Loucy (cell line): ENCODE results near the gene CHRM1.

Experiments
- H2AFZ ChIP-seq: fragments of 200-600 bp; sonication (generic); 2 replicates; pipeline ENCODE4 v1.6.0; 2016; ENCODE audit warnings: antibody characterized with exemption, mild to moderate bottlenecking, low read length, moderate library complexity
- H3F3A ChIP-seq: fragments of 200-600 bp; 2 replicates; pipeline ENCODE4 v1.6.0; 2016; ENCODE audit warnings: antibody characterized with exemption, low read depth, mild to moderate bottlenecking
- H3K27me3 ChIP-seq: fragments of 200-600 bp; sonication (generic); 2 replicates; pipeline ENCODE4 v1.6.1; 2014; ENCODE audit warnings: low read length, mild to moderate bottlenecking; ENCODE audit not compliant: insufficient read depth, poor library complexity, severe bottlenecking
- H3K36me3 ChIP-seq: fragments of 200-600 bp; sonication (generic); 2 replicates; pipeline ENCODE4 v1.6.1; 2016; ENCODE audit warnings: low read length; ENCODE audit not compliant: insufficient read depth
- H3K4me1 ChIP-seq: fragments of 200-600 bp; sonication (generic); 2 replicates; pipeline ENCODE4 v1.5.1; 2014; ENCODE audit warnings: low read length, mild to moderate bottlenecking; ENCODE audit not compliant: insufficient read depth, poor library complexity, severe bottlenecking
- H3K4me2 ChIP-seq: fragments of 200-600 bp; sonication (generic); 2 replicates; pipeline ENCODE4 v1.6.0; 2014; ENCODE audit warnings: antibody characterized with exemption, low read length, low read depth, mild to moderate bottlenecking; ENCODE audit not compliant: poor library complexity, severe bottlenecking
- H3K4me3 ChIP-seq: fragments of 200-600 bp; sonication (generic); 2 replicates; pipeline ENCODE4 v1.5.1; 2014; ENCODE audit warnings: low read length, mild to moderate bottlenecking, mixed read lengths; ENCODE audit not compliant: poor library complexity, severe bottlenecking
- H3K79me2 ChIP-seq: fragments of 200-600 bp; sonication (generic); 2 replicates; pipeline ENCODE4 v1.6.1; 2014; ENCODE audit warnings: low read length; ENCODE audit not compliant: insufficient read depth
- H3K9ac ChIP-seq: fragments of 200-600 bp; sonication (generic); 2 replicates; pipeline ENCODE4 v1.6.0; 2014; ENCODE audit warnings: mild to moderate bottlenecking, low read depth, low read length, moderate library complexity; ENCODE audit not compliant: poor library complexity, severe bottlenecking
- H3K9me2 ChIP-seq: fragments of 200-600 bp; sonication (generic); replicated peaks from 2 replicates; pipeline ENCODE4 v1.6.1; 2016; ENCODE audit warnings: low read depth, low read length, mixed read lengths
- H3K9me3 ChIP-seq: fragments of 200-600 bp; sonication (generic); 2 replicates; pipeline ENCODE4 v1.6.1; 2014; ENCODE audit warnings: mild to moderate bottlenecking, antibody characterized with exemption, low read length, low read depth; ENCODE audit not compliant: insufficient read depth
- H4K20me1 ChIP-seq: fragments of 200-600 bp; sonication (generic); 2 replicates; pipeline ENCODE4 v1.6.0; 2014; ENCODE audit warnings: antibody characterized with exemption, low read length, mild to moderate bottlenecking; ENCODE audit not compliant: insufficient read depth, poor library complexity, severe bottlenecking
- EZH2phosphoT487 ChIP-seq: fragments of 200-600 bp; IDR thresholded peaks from 2 replicates; pipeline ENCODE4 v1.6.1; 2018; ENCODE audit warnings: antibody characterized with exemption, mild to moderate bottlenecking, moderate library complexity, borderline replicate concordance
- TF ChIP-seq, protein P1 (sequence below): fragments of 200-600 bp; sonication (generic); conservative IDR thresholded peaks from 2 replicates; pipeline ENCODE4 v1.5.1; 2014; ENCODE audit warnings: mild to moderate bottlenecking, antibody characterized with exemption, low read length

Gene CHRM1

DNA sequence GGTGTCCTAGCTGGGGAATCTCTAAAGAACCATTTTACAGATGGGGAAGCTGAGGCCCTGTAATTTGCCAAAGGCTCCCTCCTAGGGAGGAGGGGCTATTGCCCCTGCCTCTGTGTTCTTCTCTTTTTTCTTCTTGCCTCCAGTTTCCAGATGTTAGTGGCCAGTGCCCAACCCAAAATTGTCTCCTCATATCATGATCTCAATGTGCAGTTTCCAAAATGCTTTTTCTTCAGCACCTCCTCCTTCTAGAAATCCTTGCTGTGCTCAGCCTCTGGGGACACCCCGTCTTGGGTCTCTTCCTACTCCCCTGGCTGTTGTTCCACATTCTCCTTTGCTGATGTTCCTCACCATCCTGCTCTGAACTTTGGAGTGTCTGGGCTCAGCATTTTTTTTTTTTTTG, 9.5 kb upstream of the CHRM1 start:
- H3F3A ChIP-seq: no peaks in the 10 kb centered on the region
- H3K27me3 ChIP-seq: no peaks in the 10 kb centered on the region
- H3K4me3 ChIP-seq: no peak overlapping the region
- H3K36me3 ChIP-seq: no peaks in the 10 kb centered on the region
- H3K9me3 ChIP-seq: no peaks in the 10 kb centered on the region
- no peak for TF ChIP-seq EZH2phosphoT487
- TF ChIP-seq, protein P1, sequence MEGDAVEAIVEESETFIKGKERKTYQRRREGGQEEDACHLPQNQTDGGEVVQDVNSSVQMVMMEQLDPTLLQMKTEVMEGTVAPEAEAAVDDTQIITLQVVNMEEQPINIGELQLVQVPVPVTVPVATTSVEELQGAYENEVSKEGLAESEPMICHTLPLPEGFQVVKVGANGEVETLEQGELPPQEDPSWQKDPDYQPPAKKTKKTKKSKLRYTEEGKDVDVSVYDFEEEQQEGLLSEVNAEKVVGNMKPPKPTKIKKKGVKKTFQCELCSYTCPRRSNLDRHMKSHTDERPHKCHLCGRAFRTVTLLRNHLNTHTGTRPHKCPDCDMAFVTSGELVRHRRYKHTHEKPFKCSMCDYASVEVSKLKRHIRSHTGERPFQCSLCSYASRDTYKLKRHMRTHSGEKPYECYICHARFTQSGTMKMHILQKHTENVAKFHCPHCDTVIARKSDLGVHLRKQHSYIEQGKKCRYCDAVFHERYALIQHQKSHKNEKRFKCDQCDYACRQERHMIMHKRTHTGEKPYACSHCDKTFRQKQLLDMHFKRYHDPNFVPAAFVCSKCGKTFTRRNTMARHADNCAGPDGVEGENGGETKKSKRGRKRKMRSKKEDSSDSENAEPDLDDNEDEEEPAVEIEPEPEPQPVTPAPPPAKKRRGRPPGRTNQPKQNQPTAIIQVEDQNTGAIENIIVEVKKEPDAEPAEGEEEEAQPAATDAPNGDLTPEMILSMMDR: no peak
- no peaks in the 10 kb centered on the region for H3K79me2 ChIP-seq
- no peak overlapping the region for H3K4me2 ChIP-seq
- H3K9ac ChIP-seq: no peak overlapping the region
- no peaks in the 10 kb centered on the region for H4K20me1 ChIP-seq
- H3K4me1 ChIP-seq: no peaks in the 10 kb centered on the region
- no peaks in the 10 kb centered on the region for H3K9me2 ChIP-seq
- H2AFZ ChIP-seq: no peak overlapping the region

DNA sequence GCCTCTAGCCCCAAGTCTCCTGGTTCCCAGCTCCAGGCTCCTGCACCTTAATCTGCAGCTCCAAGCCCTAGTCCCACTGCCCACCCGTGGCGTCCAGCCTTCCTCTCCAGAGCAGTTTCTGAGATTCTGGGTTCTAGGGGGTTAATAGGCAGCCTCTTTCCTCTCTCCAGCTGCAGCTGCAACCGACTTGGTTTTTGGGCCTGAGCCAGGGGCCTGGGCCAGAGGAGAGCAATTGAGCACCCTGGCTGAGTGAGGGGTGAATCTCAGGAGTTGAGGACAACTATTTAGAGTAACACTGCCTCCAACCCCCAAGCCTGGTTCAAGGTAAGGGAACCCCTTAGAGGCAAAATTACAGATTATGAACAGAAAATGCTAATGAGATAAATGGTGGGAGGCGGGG, 9.0 kb upstream of the CHRM1 start:
- Histone ChIP-seq H3K4me1 (no peaks in the 10 kb centered on the region), H3K27me3 (no peaks in the 10 kb centered on the region), H3K4me3 (no peak overlapping the region), H3K36me3 (no peaks in the 10 kb centered on the region), H3K9me3 (no peaks in the 10 kb centered on the region), H3K4me2 (no peak overlapping the region), H2AFZ (no peak overlapping the region), H3K79me2 (no peaks in the 10 kb centered on the region), H3K9me2 (no peaks in the 10 kb centered on the region), H3K9ac (no peak overlapping the region), H4K20me1 (no peaks in the 10 kb centered on the region), H3F3A (no peaks in the 10 kb centered on the region)
- TF ChIP-seq EZH2phosphoT487: no peak
- TF ChIP-seq, protein P1: no peak

DNA sequence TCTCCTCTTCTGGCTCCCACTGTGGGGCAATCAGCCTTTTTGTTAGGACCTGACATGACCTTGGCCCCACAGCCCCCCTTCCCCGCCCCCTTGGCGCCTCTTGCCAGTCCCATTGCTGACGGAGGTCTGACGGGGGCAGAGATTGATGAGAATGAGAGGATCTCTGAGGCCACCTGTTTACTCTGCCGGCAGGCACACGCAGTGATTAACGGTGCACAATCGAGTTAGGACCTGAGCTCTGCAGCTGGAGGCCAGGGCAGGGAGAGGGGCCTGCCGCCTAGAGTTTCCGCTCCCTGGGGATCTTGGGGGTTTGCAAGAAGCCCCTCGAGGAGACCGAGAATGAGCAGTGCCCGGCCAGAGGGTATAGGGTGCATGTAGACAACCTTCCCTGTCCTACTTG, 6.8 kb upstream of the CHRM1 start:
- H4K20me1 ChIP-seq: no peaks in the 10 kb centered on the region
- no peak for TF ChIP-seq EZH2phosphoT487
- TF ChIP-seq, protein P1: no peak
- no peaks in the 10 kb centered on the region for H3K9me2 ChIP-seq
- H3K4me3 ChIP-seq: no peak overlapping the region
- no peaks in the 10 kb centered on the region for H3K36me3 ChIP-seq
- no peaks in the 10 kb centered on the region for H3K79me2 ChIP-seq
- H3K4me2 ChIP-seq: no peak overlapping the region
- no peak overlapping the region for H2AFZ ChIP-seq
- H3K9me3 ChIP-seq: no peaks in the 10 kb centered on the region
- H3K9ac ChIP-seq: no peak overlapping the region
- H3K4me1 ChIP-seq: no peaks in the 10 kb centered on the region
- no peaks in the 10 kb centered on the region for H3F3A ChIP-seq
- no peaks in the 10 kb centered on the region for H3K27me3 ChIP-seq
